Measurements from ENCODE around the gene CDK11B. TPM values are rescaled to one million over a fixed set of nuclear protein-coding genes. Genes with fewer than 3 reads are reported as not detected.
A peak's percentile ranks its signal among the peaks of the same experiment; 100 is the strongest.

The CDK11B gene
- total RNA-seq, 1 donor from 2014 or later, result 71.0 TPM

DNA sequence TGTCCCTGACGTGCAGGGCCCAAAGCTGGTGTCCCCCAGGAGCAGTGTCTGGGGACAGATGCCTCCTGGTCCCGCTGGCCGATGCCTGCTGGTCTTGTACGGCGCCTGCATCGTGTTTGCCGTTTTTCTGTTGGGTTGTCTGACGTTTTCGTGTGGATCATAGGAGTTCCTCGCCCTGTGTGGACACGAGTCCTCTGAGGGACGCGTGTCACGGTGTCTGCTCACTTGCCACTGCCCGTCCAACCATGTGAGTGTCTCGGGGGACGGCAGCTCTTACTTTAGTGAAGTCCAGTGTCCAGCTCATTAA, 36.1 kb downstream of the CDK11B start:
- no peak for DNase-seq (ENCODE audit: low spot score)
- Mint-ChIP-seq H3K4me3 (ENCODE audit: unreplicated experiment) (peak overlapping the region; percentile 33), H3K4me1 (ENCODE audit: unreplicated experiment) (peaks cover 2% of the 10 kb centered on the region), H3K27me3 (ENCODE audit: unreplicated experiment) (peaks cover 2% of the 10 kb centered on the region), H3K36me3 (ENCODE audit: low read depth, unreplicated experiment) (peaks cover 6% of the 10 kb centered on the region), H3K27ac (ENCODE audit: unreplicated experiment) (peak overlapping the region; percentile 81), H3K9me3 (ENCODE audit: unreplicated experiment) (no peaks in the 10 kb centered on the region)
- no peak for TF ChIP-seq CTCF (IDR thresholded peaks at IDR 0.05; ENCODE audit: unreplicated experiment)

- no peak for DNase-seq (ENCODE audit: low spot score)
- Mint-ChIP-seq H3K4me3 (ENCODE audit: unreplicated experiment) (no peak overlapping the region), H3K27me3 (ENCODE audit: unreplicated experiment) (peaks cover 6% of the 10 kb centered on the region), H3K27ac (ENCODE audit: unreplicated experiment) (no peak overlapping the region), H3K9me3 (ENCODE audit: unreplicated experiment) (no peaks in the 10 kb centered on the region), H3K4me1 (ENCODE audit: unreplicated experiment) (peaks cover 7% of the 10 kb centered on the region), H3K36me3 (ENCODE audit: low read depth, unreplicated experiment) (peaks cover 11% of the 10 kb centered on the region)
- TF ChIP-seq CTCF (IDR thresholded peaks at IDR 0.05; ENCODE audit: unreplicated experiment), result no peak
These were observed 36.6 kb downstream of the CDK11B start for GRCh38 chr1:1622010-1622787.

DNA sequence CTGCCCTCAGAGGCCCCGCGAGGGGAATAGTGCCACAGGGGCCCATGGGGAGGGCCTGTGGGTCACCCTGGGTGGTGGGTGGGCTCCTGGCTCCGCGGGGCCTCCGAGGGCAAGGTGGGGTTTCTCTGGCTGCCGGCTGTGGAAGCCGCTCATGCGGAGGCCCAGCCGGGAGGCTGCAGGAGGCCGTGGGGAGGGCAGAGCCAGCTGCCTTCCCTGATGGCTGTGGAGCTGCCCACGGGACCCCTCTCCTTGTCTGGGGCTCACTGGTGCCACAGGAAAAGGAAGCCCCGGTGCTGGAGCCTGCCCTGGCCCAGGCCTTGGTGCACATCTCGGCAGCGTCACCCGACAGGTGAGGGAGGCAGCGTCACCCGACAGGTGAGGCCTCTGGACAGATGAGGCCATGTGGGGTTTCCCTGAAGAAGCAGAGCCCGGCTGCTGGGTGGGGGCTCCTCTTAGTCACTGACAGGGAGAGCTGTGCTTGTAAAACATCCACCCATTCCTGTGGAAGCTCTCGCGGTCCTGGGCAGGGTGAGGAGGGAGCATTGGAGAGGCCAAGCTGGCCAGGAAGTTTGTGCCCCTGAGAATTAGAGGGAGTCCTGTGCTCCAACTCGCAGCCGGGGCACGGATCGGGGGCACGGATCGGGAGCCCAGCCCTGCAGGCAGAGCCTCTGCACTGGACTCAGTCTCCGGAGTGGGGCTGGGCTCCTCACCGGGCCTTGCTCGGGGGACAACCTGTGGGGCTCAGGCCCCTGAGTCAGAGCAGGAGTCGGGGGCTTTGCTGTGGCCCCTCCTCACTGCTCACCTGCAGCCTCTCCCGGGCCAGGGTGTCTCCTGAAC, 37.4 kb downstream of the CDK11B start:
- no peak for DNase-seq (ENCODE audit: low spot score)
- Mint-ChIP-seq H3K9me3 (ENCODE audit: unreplicated experiment) (no peaks in the 10 kb centered on the region), H3K4me1 (ENCODE audit: unreplicated experiment) (peaks cover 10% of the 10 kb centered on the region), H3K36me3 (ENCODE audit: low read depth, unreplicated experiment) (peaks cover 13% of the 10 kb centered on the region), H3K27ac (ENCODE audit: unreplicated experiment) (no peak overlapping the region), H3K4me3 (ENCODE audit: unreplicated experiment) (no peak overlapping the region), H3K27me3 (ENCODE audit: unreplicated experiment) (peaks cover 8% of the 10 kb centered on the region)
- no peak for TF ChIP-seq CTCF (IDR thresholded peaks at IDR 0.05; ENCODE audit: unreplicated experiment)

GRCh38 chr1:1620433-1621139, 38.2 kb downstream of the CDK11B start:
- Mint-ChIP-seq H3K27ac (ENCODE audit: unreplicated experiment) (no peak overlapping the region), H3K9me3 (ENCODE audit: unreplicated experiment) (no peaks in the 10 kb centered on the region)
- TF ChIP-seq CTCF (IDR thresholded peaks at IDR 0.05; ENCODE audit: unreplicated experiment), result no peak

More at GRCh38 chr1:1620433-1621139, 38.2 kb downstream of the CDK11B start:
- peaks cover 8% of the 10 kb centered on the region for H3K27me3 Mint-ChIP-seq (ENCODE audit: unreplicated experiment)
- peaks cover 13% of the 10 kb centered on the region for H3K36me3 Mint-ChIP-seq (ENCODE audit: low read depth, unreplicated experiment)
- peaks cover 10% of the 10 kb centered on the region for H3K4me1 Mint-ChIP-seq (ENCODE audit: unreplicated experiment)
- H3K4me3 Mint-ChIP-seq (ENCODE audit: unreplicated experiment), result no peak overlapping the region
- no peak for DNase-seq (ENCODE audit: low spot score)
